Body of pancreas (tissue), 4 donors: ENCODE results near the gene MYL3. TPM values are rescaled to one million over a fixed set of nuclear protein-coding genes. Genes with fewer than 3 reads are reported as not detected.

Source experiments
- ATAC-seq: fragments of 150-250 bp; one replicate; pipeline ENCODE4 v1.9.1; 2016
- DNase-seq, 4 donors: peaks; one replicate each; pipeline ENCODE4 v3.0.0-alpha.2; 2019
- H3K27ac ChIP-seq, 4 donors: fragments of 200-600 bp; sonication (generic); 1 replicate in 3 of 4; 2 replicates in 1 of 4; pipeline versions ENCODE4 v1.5.1 to v1.6.1; 2016 to 2019; ENCODE audit warnings: mild to moderate bottlenecking in 1 of 4, mixed read lengths in 1 of 4, moderate library complexity in 1 of 4
- H3K27me3 ChIP-seq, 2 donors: fragments of 200-600 bp; sonication (generic); one replicate each; pipeline ENCODE4 v1.6.0; 2016; ENCODE audit warnings: mild to moderate bottlenecking in 1 of 2
- H3K36me3 ChIP-seq, 2 donors: fragments of 200-600 bp; sonication (generic); replicated peaks in 1 of 2; 2 replicates each; pipeline ENCODE4 v1.5.1; 2016; ENCODE audit warnings: low read depth in 2 of 2; ENCODE audit not compliant: insufficient read depth in 1 of 2
- H3K4me1 ChIP-seq: fragments of 200-600 bp; sonication (generic); one replicate; pipeline ENCODE4 v1.6.0; 2016
- H3K4me3 ChIP-seq, 2 donors: fragments of 200-600 bp; sonication (generic); 1 replicate in 1 of 2; 2 replicates in 1 of 2; pipeline ENCODE4 v1.5.1; 2016 to 2019
- H3K9me3 ChIP-seq, 3 donors: fragments of 200-600 bp; sonication (generic); 1 replicate in 2 of 3; 2 replicates in 1 of 3; pipeline ENCODE4 v1.5.1; 2016
- CTCF ChIP-seq, 7 experiments: fragments of 450-650 bp in 4 of 7; fragments of 200-600 bp in 3 of 7; sonication (generic) in 3 of 7; IDR thresholded peaks; one replicate each; pipeline ENCODE4 v1.5.1; 2016 to 2019; ENCODE audit warnings: antibody characterized with exemption in 7 of 7
- POLR2A ChIP-seq, 3 donors: fragments of 450-650 bp; IDR thresholded peaks; one replicate each; pipeline ENCODE4 v1.6.1; 2016; ENCODE audit warnings: antibody characterized with exemption in 3 of 3, mild to moderate bottlenecking in 2 of 3
- WGBS, 2 donors: methylation state at CpG; one replicate each; pipeline ENCODE4 v1.1.5; 2017; 5-methylcytosine and 5-hydroxymethylcytosine counted together
- intact Hi-C: fragments of 100-400 bp; cut with DNase I; formaldehyde crosslinking; loops from one replicate; pipeline ENCODE4 v1.15.1; 2023
- total RNA-seq, 2 donors: library from RNA; depleted of rRNA; stranded (reverse); fragments of >200 nt; gene quantifications; one replicate each; pipeline ENCODE4 v1.1.0, GENCODE V29; 2016

Gene MYL3
- total RNA-seq, 2 donors from 2014 or later, result 10.4 TPM; not detected in 1

DNA sequence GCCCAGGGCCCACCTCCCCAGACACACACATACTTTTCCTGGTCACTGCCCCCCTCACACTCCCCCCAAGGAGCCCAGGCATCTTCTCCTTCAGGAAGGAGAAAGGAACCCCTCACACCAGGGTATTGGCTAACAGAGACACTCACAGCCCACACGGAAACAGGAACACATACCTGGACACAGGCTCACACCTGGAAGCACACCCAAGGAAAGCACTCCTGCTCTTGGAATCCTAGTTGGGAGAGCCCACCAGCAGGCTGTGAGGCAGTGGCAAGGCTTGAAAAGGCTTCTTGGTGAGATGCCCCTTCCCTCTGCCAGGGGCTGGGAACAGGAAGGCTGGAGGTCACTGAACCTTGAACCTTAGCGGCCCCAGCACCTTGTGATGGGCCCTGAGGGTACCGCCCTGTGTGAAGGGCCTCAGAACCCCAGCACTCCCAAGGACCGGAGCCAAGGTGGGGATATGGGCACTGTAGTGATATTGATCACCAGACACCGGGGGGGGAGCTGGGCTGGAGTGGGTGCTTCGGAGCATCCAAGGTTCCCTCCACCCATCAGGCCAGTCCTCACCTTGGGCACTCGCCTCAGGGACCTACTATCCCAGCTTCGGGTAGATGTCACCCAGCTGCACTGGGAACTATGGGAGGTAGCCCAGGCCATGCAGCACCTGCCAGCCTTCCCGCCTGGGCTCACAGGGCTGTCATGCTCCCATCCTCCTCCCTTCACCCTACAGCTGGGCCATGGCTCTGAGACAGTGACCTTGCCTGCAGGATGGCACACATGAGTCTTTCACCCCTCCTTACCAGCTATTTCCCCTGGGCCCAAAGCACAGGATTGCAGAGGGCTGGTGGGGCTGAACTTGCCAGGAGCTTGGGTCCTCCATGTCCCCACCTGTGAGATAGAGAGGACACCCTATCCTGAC lies 16.4 kb downstream of the MYL3 start:
- no peak for ATAC-seq
- H3K27ac ChIP-seq, result peak overlapping the region in 3 of 4 donors; percentile 85 to 90 (median 89)
- no peak overlapping the region for H3K4me3 ChIP-seq
- no peaks in the 10 kb centered on the region for H3K36me3 ChIP-seq
- no peak for DNase-seq
- intact Hi-C loops, result no loop called here
- no peaks in the 10 kb centered on the region for H3K27me3 ChIP-seq
- peaks cover 17% of the 10 kb centered on the region for H3K4me1 ChIP-seq
- 71 to 100% methylated on average over 1 to 9 of the region's 9 CpGs for WGBS, 2 donors
- TF ChIP-seq CTCF (IDR thresholded peaks at IDR 0.05), result no peak
- peaks cover 0 to 1% (median 0%) of the 10 kb centered on the region in 3 donors for H3K9me3 ChIP-seq

DNA sequence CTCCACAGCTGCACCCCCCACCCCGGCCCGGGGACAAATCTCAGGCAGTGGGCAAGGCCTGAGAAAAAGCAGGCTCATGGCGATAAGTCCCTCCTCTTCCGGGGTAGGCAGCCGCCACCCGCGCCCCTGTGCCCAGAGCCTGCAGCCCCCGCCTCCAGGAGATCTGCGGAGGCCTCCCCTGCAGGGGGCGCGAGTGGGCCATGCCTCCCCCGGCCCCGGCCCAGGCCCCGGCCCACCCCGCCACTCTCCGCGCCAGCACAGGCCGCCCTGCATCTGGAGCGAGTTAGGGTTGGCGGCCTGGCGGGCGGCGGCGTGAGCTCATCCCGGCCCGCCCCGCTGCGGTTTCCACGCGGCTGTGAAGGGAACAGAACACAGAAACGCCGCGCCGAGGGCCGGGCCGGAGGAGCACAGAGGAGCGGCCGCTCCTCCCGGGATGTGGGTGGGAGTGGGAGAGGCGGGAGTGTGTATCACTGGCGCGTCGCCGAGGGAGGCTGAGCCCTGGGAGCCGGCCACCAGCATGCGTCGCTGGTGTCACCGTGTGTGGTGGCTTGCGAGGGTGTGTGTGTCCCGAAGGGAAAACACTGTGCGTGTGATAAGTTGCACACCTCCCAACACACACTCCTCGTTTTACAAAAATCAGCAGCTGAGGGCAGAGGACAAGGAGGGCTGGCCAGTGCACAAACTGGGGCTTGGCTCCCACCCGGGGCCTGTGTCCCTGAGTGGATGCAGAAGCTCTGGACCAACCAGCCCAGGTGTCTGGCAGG lies 17.2 kb downstream of the MYL3 start:
- Histone ChIP-seq H3K4me3 (peak overlapping the region; percentile 22 to 23), H3K9me3 (peaks cover 0 to 9% (median 0%) of the 10 kb centered on the region in 3 donors), H3K4me1 (peaks cover 17% of the 10 kb centered on the region), H3K27ac (peak overlapping the region; percentile 71 to 90 (median 87)), H3K36me3 (no peaks in the 10 kb centered on the region), H3K27me3 (no peaks in the 10 kb centered on the region)
- DNase-seq (peak; percentile 81 to 87 (median 84)), ATAC-seq (peak; percentile 82)
- peak; percentile 36 to 61 (median 51) for TF ChIP-seq POLR2A (IDR thresholded peaks at IDR 0.05)
- TF ChIP-seq CTCF (IDR thresholded peaks at IDR 0.05), result peak; percentile 33 to 68 (median 50)
- 1% methylated on average over 53 of the region's 53 CpGs; no CpG with 5 or more reads in 1 of the 2 donors for WGBS, 2 donors
- intact Hi-C loops, result no loop called here

DNA sequence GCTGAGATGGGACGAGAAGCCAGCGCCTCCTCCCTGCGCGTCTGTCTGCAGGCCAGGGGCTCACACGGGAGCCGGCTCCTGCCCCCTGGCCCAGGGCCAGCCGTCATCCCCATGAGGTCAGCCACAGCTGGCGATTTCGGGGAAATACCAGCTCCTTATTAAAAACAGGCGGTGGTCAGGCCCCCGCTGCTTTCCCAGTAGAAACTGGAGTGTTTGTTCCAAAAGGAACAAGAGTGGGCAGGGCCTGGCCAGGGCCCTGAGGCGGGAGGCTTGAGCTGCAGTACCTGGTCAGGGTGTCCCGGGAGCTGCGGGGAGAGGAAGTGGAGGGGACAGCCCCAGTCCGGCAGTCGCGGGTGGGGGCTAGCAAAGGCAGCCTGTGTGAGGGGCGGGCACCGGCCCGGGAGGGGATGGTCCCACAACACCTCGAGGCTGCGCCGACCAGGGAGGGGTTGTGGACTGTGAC lies 17.8 kb downstream of the MYL3 start:
- DNase-seq (peak; percentile 67 to 76 (median 74)), ATAC-seq (peak; percentile 75)
- H3K4me1 ChIP-seq, result peaks cover 17% of the 10 kb centered on the region
- no peak for TF ChIP-seq CTCF (IDR thresholded peaks at IDR 0.05)
- TF ChIP-seq POLR2A (IDR thresholded peaks at IDR 0.05), result peak in 1 of 3 donors; percentile 74
- H3K4me3 ChIP-seq, result peak overlapping the region; percentile 22 to 23
- no peaks in the 10 kb centered on the region for H3K36me3 ChIP-seq
- peak overlapping the region; percentile 71 to 90 (median 87) for H3K27ac ChIP-seq
- peaks cover 0 to 11% (median 0%) of the 10 kb centered on the region in 3 donors for H3K9me3 ChIP-seq
- 11% methylated on average over 23 of the region's 23 CpGs; no CpG with 5 or more reads in 1 of the 2 donors for WGBS, 2 donors
- H3K27me3 ChIP-seq, result no peaks in the 10 kb centered on the region
- intact Hi-C loops, result no loop called here

DNA sequence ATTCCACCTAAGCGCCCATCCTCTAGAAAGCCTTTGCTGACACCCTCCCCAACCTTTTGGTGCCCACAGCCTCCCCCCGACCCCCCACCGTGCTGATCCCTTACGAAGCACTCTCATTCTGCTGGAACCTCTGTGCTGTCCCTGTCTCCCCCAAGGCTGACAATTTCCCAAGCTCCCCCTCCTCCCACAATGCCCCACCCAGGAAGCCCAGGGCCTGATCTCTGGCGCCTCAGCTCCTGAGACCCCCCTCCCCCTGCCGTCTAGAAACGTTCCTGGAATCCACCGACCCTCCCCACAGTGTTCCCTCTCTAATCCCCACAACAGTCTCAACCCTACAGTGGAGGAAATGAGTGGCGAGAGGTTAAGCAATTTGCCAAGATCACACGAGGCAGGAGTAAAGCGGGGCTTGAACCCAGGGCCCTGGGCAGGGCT lies 18.3 kb downstream of the MYL3 start:
- Histone ChIP-seq H3K4me3 (no peak overlapping the region), H3K4me1 (peaks cover 17% of the 10 kb centered on the region), H3K27ac (peak overlapping the region; percentile 71 to 90 (median 87)), H3K36me3 (no peaks in the 10 kb centered on the region), H3K27me3 (no peaks in the 10 kb centered on the region), H3K9me3 (peaks cover 0 to 11% (median 0%) of the 10 kb centered on the region in 3 donors)
- WGBS, 2 donors, result 48 to 50% methylated on average over 10 of the region's 11 CpGs
- no peak for DNase-seq
- TF ChIP-seq CTCF (IDR thresholded peaks at IDR 0.05) (no peak), POLR2A (IDR thresholded peaks at IDR 0.05) (no peak)
- ATAC-seq, result no peak
- intact Hi-C loops, result no loop called here
